Prostate gland (tissue), 2 donors: ENCODE measurements around the gene SUV39H2.
"Not testable (repeated sequence)": the region's sequence is repeated elsewhere in the genome, so short reads cannot be mapped to it uniquely, and the experiment has no call there.

Experiments used
- POLR2A ChIP-seq: fragments of 450-650 bp; IDR thresholded peaks from one replicate; pipeline ENCODE4 v1.6.1; 2016; ENCODE audit warnings: antibody characterized with exemption, mild to moderate bottlenecking
- POLR2AphosphoS5 ChIP-seq: sonication (generic); formaldehyde crosslinking; IDR thresholded peaks from one replicate; pipeline ENCODE4 v1.6.1; 2017; ENCODE audit warnings: antibody characterized with exemption
- TF ChIP-seq, protein P1 (sequence below), 4 experiments: fragments of 200-600 bp in 2 of 4; fragments of 450-650 bp in 2 of 4; sonication (generic) in 2 of 4; IDR thresholded peaks; 1 replicate in 3 of 4; 2 replicates in 1 of 4; pipeline ENCODE4 v1.5.1; 2016 to 2019; ENCODE audit warnings: antibody characterized with exemption in 4 of 4, mild to moderate bottlenecking in 2 of 4, moderate library complexity in 2 of 4

DNA sequence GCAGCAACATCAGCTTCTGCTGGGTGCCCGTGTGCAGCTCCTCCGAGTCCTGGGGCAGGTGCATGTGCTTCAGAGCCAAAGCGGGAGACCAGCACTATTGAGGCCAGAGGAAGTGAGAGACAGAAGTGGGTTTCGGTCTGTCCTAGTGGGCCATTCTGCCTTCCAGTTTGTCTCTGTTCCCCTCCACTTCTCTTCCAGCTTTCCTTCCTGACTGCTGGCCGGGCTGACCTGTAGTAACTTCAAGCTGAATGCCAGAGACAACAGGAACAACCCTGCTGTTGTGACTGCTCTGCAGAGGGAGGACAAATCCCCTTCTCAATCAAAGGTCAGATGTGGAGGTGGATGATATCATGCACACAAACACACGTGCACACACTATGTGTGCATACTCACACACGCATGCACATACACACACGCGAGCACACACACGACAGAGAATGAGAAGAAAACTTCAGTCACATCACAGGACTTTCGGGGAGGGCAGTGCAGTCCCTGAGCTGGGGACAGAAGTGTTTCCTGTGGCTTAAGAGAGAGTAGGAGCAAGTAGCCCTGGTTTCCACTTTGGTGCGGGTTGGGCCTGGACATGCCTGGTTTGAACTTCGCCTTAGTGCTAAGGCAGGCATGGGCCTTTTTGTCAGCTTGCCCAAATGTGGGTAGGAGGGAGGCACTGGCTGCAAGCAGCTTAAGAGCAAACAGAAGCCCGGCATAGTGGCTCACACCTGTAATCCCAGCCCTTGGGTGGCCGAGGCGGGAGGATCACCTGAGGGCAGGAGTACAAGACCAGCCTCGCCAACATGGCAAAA, 63.7 kb downstream of the SUV39H2 start:
- TF ChIP-seq, protein P1, sequence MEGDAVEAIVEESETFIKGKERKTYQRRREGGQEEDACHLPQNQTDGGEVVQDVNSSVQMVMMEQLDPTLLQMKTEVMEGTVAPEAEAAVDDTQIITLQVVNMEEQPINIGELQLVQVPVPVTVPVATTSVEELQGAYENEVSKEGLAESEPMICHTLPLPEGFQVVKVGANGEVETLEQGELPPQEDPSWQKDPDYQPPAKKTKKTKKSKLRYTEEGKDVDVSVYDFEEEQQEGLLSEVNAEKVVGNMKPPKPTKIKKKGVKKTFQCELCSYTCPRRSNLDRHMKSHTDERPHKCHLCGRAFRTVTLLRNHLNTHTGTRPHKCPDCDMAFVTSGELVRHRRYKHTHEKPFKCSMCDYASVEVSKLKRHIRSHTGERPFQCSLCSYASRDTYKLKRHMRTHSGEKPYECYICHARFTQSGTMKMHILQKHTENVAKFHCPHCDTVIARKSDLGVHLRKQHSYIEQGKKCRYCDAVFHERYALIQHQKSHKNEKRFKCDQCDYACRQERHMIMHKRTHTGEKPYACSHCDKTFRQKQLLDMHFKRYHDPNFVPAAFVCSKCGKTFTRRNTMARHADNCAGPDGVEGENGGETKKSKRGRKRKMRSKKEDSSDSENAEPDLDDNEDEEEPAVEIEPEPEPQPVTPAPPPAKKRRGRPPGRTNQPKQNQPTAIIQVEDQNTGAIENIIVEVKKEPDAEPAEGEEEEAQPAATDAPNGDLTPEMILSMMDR (IDR thresholded peaks at IDR 0.05): not testable (repeated sequence)
- not testable (repeated sequence) for TF ChIP-seq POLR2A, POLR2AphosphoS5
